Measurements from ENCODE around the gene AICDA.
A peak's percentile ranks its signal among the peaks of the same experiment; 100 is the strongest.
"Not testable (repeated sequence)": the region's sequence is repeated elsewhere in the genome, so short reads cannot be mapped to it uniquely, and the experiment has no call there.

The AICDA gene

GRCh38 chr12:8612629-8613028, at the start of gene AICDA:
Gene AICDA, minus strand, starts transcription at chr12:8612859. Its CDS starts 92 bp downstream, at chr12:8612767.
- DNase-seq (ENCODE audit: low spot score): no peak

GRCh38 chr12:8661751-8662150, 49.1 kb upstream of the AICDA start:
- no peak for DNase-seq (ENCODE audit: low spot score)

GRCh38 chr12:8661016-8661415, 48.4 kb upstream of the AICDA start:
- DNase-seq (ENCODE audit: low spot score): no peak

- peak; percentile 83 for DNase-seq (ENCODE audit: low spot score)
These were observed 45.7 kb upstream of the AICDA start for GRCh38 chr12:8658346-8658745.

GRCh38 chr12:8655421-8655820, 42.8 kb upstream of the AICDA start:
- no peak for DNase-seq (ENCODE audit: low spot score)

- DNase-seq (ENCODE audit: low spot score): no peak
These were observed 36.0 kb upstream of the AICDA start for GRCh38 chr12:8648576-8649205.

GRCh38 chr12:8647968-8648367, 35.3 kb upstream of the AICDA start:
- no peak for DNase-seq (ENCODE audit: low spot score)

GRCh38 chr12:8644345-8645248, 31.9 kb upstream of the AICDA start:
- DNase-seq (ENCODE audit: low spot score): no peak

- DNase-seq (ENCODE audit: low spot score): no peak
These were observed 30.1 kb upstream of the AICDA start for GRCh38 chr12:8642775-8643174.

GRCh38 chr12:8639936-8640335, 27.3 kb upstream of the AICDA start:
- no peak for DNase-seq (ENCODE audit: low spot score)

GRCh38 chr12:8638951-8639350, 26.3 kb upstream of the AICDA start:
- no peak for DNase-seq (ENCODE audit: low spot score)

GRCh38 chr12:8637666-8638065, 25.0 kb upstream of the AICDA start:
- DNase-seq (ENCODE audit: low spot score): no peak

GRCh38 chr12:8637244-8637643, 24.6 kb upstream of the AICDA start:
- DNase-seq (ENCODE audit: low spot score): no peak

- DNase-seq (ENCODE audit: low spot score): no peak
These were observed 23.9 kb upstream of the AICDA start for GRCh38 chr12:8636581-8636980.

- DNase-seq (ENCODE audit: low spot score): not testable (repeated sequence)
These were observed 23.3 kb upstream of the AICDA start for GRCh38 chr12:8636007-8636346.

GRCh38 chr12:8635342-8636006, 22.8 kb upstream of the AICDA start:
- not testable (repeated sequence) for DNase-seq (ENCODE audit: low spot score)

- no peak for DNase-seq (ENCODE audit: low spot score)
These were observed 17.5 kb upstream of the AICDA start for GRCh38 chr12:8630131-8630530.

GRCh38 chr12:8629486-8630033, 16.9 kb upstream of the AICDA start:
- peak; percentile 59 for DNase-seq (ENCODE audit: low spot score)

GRCh38 chr12:8628731-8629130, 16.1 kb upstream of the AICDA start:
- peak; percentile 22 for DNase-seq (ENCODE audit: low spot score)

GRCh38 chr12:8624750-8625149, 12.1 kb upstream of the AICDA start:
- not testable (repeated sequence) for DNase-seq (ENCODE audit: low spot score)

GRCh38 chr12:8622646-8623045, 10.0 kb upstream of the AICDA start:
- DNase-seq (ENCODE audit: low spot score): no peak

- no peak for DNase-seq (ENCODE audit: low spot score)
These were observed 2.5 kb upstream of the AICDA start for GRCh38 chr12:8615206-8615605.

- DNase-seq (ENCODE audit: low spot score): not testable (repeated sequence)
These were observed 1.2 kb upstream of the AICDA start for GRCh38 chr12:8613881-8614280.
